Measurements from ENCODE around the gene DLGAP1.

Gene DLGAP1

GRCh38 chr18:4433717-4434116 lies 21.4 kb downstream of the DLGAP1 start:
- H3K9me3 ChIP-seq (ENCODE audit: control insufficient read depth in 1 of 2, low read length in 2 of 2), result no peaks in the 10 kb centered on the region
- H3K36me3 ChIP-seq (ENCODE audit: control insufficient read depth in 1 of 2, insufficient read depth in 2 of 2, low read length in 2 of 2), result no peaks in the 10 kb centered on the region

DNA sequence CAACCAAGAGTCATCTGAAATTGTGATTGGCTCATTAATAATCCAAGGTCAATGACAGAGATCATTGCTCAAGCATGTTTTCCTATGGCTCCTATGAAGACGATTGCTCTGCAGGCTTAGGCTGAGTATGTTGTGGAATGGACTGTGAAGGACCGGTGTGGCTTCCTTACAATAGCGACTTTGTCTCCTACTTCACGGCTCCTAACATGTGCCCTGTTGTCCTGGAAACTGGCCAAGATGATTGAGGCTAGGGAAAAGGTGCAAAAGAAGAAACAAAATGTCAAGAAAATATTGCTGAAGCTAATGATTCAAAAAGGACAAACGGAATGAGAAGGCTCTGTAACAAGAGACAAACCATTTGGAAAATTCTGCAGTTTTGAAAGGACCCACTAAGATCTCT lies 24.3 kb downstream of the DLGAP1 start:
- no peak overlapping the region for H3K4me3 ChIP-seq (ENCODE audit: low read depth in 1 of 2, low read length in 2 of 2)
- H3K27me3 ChIP-seq (ENCODE audit: low read depth, low read length), result no peaks in the 10 kb centered on the region
- no peaks in the 10 kb centered on the region for H3K4me1 ChIP-seq (ENCODE audit: control insufficient read depth in 1 of 2, insufficient read depth in 2 of 2, low read length in 2 of 2)
- H3K9me3 ChIP-seq (ENCODE audit: control insufficient read depth in 1 of 2, low read length in 2 of 2), result peaks cover 0 to 2% of the 10 kb centered on the region in 2 donors
- no peak overlapping the region for H3K27ac ChIP-seq (ENCODE audit: low read length)
- no peaks in the 10 kb centered on the region for H3K36me3 ChIP-seq (ENCODE audit: control insufficient read depth in 1 of 2, insufficient read depth in 2 of 2, low read length in 2 of 2)

More at GRCh38 chr18:4433717-4434116, 21.4 kb downstream of the DLGAP1 start:
- Histone ChIP-seq H3K27ac (ENCODE audit: low read length) (no peak overlapping the region), H3K4me1 (ENCODE audit: control insufficient read depth in 1 of 2, insufficient read depth in 2 of 2, low read length in 2 of 2) (no peaks in the 10 kb centered on the region), H3K4me3 (ENCODE audit: low read depth in 1 of 2, low read length in 2 of 2) (no peak overlapping the region), H3K27me3 (ENCODE audit: low read depth, low read length) (no peaks in the 10 kb centered on the region)

- Histone ChIP-seq H3K4me3 (ENCODE audit: low read depth in 1 of 2, low read length in 2 of 2) (no peak overlapping the region), H3K4me1 (ENCODE audit: control insufficient read depth in 1 of 2, insufficient read depth in 2 of 2, low read length in 2 of 2) (no peaks in the 10 kb centered on the region)
Observed at GRCh38 chr18:4417714-4418113, 37.4 kb downstream of the DLGAP1 start.

GRCh38 chr18:4416976-4417375 lies 38.1 kb downstream of the DLGAP1 start:
- no peaks in the 10 kb centered on the region for H3K9me3 ChIP-seq (ENCODE audit: control insufficient read depth in 1 of 2, low read length in 2 of 2)
- H3K4me3 ChIP-seq (ENCODE audit: low read depth in 1 of 2, low read length in 2 of 2), result no peak overlapping the region
- no peaks in the 10 kb centered on the region for H3K27me3 ChIP-seq (ENCODE audit: low read depth, low read length)
- H3K36me3 ChIP-seq (ENCODE audit: control insufficient read depth in 1 of 2, insufficient read depth in 2 of 2, low read length in 2 of 2), result no peaks in the 10 kb centered on the region
- no peak overlapping the region for H3K27ac ChIP-seq (ENCODE audit: low read length)
- H3K4me1 ChIP-seq (ENCODE audit: control insufficient read depth in 1 of 2, insufficient read depth in 2 of 2, low read length in 2 of 2), result no peaks in the 10 kb centered on the region

More at GRCh38 chr18:4417714-4418113, 37.4 kb downstream of the DLGAP1 start:
- no peaks in the 10 kb centered on the region for H3K36me3 ChIP-seq (ENCODE audit: control insufficient read depth in 1 of 2, insufficient read depth in 2 of 2, low read length in 2 of 2)
- H3K9me3 ChIP-seq (ENCODE audit: control insufficient read depth in 1 of 2, low read length in 2 of 2), result no peaks in the 10 kb centered on the region
- H3K27me3 ChIP-seq (ENCODE audit: low read depth, low read length), result no peaks in the 10 kb centered on the region
- H3K27ac ChIP-seq (ENCODE audit: low read length), result no peak overlapping the region

DNA sequence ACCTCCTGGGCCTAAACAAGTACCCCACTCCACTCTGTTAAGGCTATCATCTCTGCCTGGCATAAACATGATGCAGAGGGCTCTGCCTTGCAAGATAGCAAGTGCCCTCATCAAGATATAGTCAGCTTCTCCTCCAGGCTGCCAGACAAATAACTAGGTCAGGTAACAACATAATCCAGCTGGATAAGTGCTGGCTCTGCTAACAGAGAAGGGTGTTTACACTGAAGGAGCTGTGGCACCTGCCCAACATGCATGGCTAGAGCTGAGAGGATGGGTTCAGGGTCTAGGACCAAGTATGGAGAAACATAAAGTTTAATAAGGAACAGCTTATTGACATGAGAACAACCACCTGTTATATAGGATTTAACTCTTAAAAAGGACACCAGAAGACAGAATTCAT lies 42.8 kb downstream of the DLGAP1 start:
- H3K9me3 ChIP-seq (ENCODE audit: control insufficient read depth in 1 of 2, low read length in 2 of 2), result no peaks in the 10 kb centered on the region
- no peaks in the 10 kb centered on the region for H3K36me3 ChIP-seq (ENCODE audit: control insufficient read depth in 1 of 2, insufficient read depth in 2 of 2, low read length in 2 of 2)
- no peak overlapping the region for H3K27ac ChIP-seq (ENCODE audit: low read length)
- H3K27me3 ChIP-seq (ENCODE audit: low read depth, low read length), result no peaks in the 10 kb centered on the region
- H3K4me3 ChIP-seq (ENCODE audit: low read depth in 1 of 2, low read length in 2 of 2), result no peak overlapping the region
- no peaks in the 10 kb centered on the region for H3K4me1 ChIP-seq (ENCODE audit: control insufficient read depth in 1 of 2, insufficient read depth in 2 of 2, low read length in 2 of 2)

- Histone ChIP-seq H3K9me3 (ENCODE audit: control insufficient read depth in 1 of 2, low read length in 2 of 2) (no peaks in the 10 kb centered on the region), H3K27ac (ENCODE audit: low read length) (no peak overlapping the region), H3K4me3 (ENCODE audit: low read depth in 1 of 2, low read length in 2 of 2) (no peak overlapping the region), H3K27me3 (ENCODE audit: low read depth, low read length) (no peaks in the 10 kb centered on the region), H3K4me1 (ENCODE audit: control insufficient read depth in 1 of 2, insufficient read depth in 2 of 2, low read length in 2 of 2) (no peaks in the 10 kb centered on the region), H3K36me3 (ENCODE audit: control insufficient read depth in 1 of 2, insufficient read depth in 2 of 2, low read length in 2 of 2) (no peaks in the 10 kb centered on the region)
Observed at GRCh38 chr18:4406856-4407255, 48.3 kb downstream of the DLGAP1 start.

GRCh38 chr18:4405965-4406364 lies 49.1 kb downstream of the DLGAP1 start:
- H3K4me3 ChIP-seq (ENCODE audit: low read depth in 1 of 2, low read length in 2 of 2), result no peak overlapping the region
- H3K36me3 ChIP-seq (ENCODE audit: control insufficient read depth in 1 of 2, insufficient read depth in 2 of 2, low read length in 2 of 2), result no peaks in the 10 kb centered on the region
- H3K27ac ChIP-seq (ENCODE audit: low read length), result no peak overlapping the region
- no peaks in the 10 kb centered on the region for H3K9me3 ChIP-seq (ENCODE audit: control insufficient read depth in 1 of 2, low read length in 2 of 2)
- no peaks in the 10 kb centered on the region for H3K4me1 ChIP-seq (ENCODE audit: control insufficient read depth in 1 of 2, insufficient read depth in 2 of 2, low read length in 2 of 2)
- no peaks in the 10 kb centered on the region for H3K27me3 ChIP-seq (ENCODE audit: low read depth, low read length)

DNA sequence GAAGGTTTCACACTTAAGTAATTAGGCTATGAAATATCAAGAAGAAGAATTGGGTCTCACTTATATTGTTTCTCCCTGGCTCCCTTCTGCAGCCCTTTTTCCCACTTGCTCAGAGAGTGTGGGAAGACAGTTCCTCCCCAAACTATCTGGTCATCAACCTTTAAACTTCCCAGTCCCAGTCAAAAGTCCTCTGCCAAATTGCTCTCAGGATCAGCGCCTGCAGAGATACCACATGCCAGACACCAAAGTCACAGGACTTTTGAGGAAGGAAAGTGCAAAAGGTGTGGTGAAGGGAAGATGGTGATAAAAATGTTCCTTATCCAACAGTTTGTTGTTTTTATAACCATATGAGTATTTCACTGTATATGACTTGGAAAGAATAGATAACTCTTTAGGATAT lies 51.3 kb downstream of the DLGAP1 start:
- Histone ChIP-seq H3K27ac (ENCODE audit: low read length) (no peak overlapping the region), H3K27me3 (ENCODE audit: low read depth, low read length) (no peaks in the 10 kb centered on the region), H3K36me3 (ENCODE audit: control insufficient read depth in 1 of 2, insufficient read depth in 2 of 2, low read length in 2 of 2) (no peaks in the 10 kb centered on the region), H3K4me1 (ENCODE audit: control insufficient read depth in 1 of 2, insufficient read depth in 2 of 2, low read length in 2 of 2) (no peaks in the 10 kb centered on the region), H3K4me3 (ENCODE audit: low read depth in 1 of 2, low read length in 2 of 2) (no peak overlapping the region), H3K9me3 (ENCODE audit: control insufficient read depth in 1 of 2, low read length in 2 of 2) (no peaks in the 10 kb centered on the region)

- no peaks in the 10 kb centered on the region for H3K9me3 ChIP-seq (ENCODE audit: control insufficient read depth in 1 of 2, low read length in 2 of 2)
- H3K27me3 ChIP-seq (ENCODE audit: low read depth, low read length), result no peaks in the 10 kb centered on the region
- no peaks in the 10 kb centered on the region for H3K4me1 ChIP-seq (ENCODE audit: control insufficient read depth in 1 of 2, insufficient read depth in 2 of 2, low read length in 2 of 2)
- H3K27ac ChIP-seq (ENCODE audit: low read length), result no peak overlapping the region
- H3K36me3 ChIP-seq (ENCODE audit: control insufficient read depth in 1 of 2, insufficient read depth in 2 of 2, low read length in 2 of 2), result no peaks in the 10 kb centered on the region
- no peak overlapping the region for H3K4me3 ChIP-seq (ENCODE audit: low read depth in 1 of 2, low read length in 2 of 2)
Observed at GRCh38 chr18:4400911-4401310, 54.2 kb downstream of the DLGAP1 start.

- Histone ChIP-seq H3K4me3 (ENCODE audit: low read depth in 1 of 2, low read length in 2 of 2) (no peak overlapping the region), H3K9me3 (ENCODE audit: control insufficient read depth in 1 of 2, low read length in 2 of 2) (no peaks in the 10 kb centered on the region), H3K27ac (ENCODE audit: low read length) (no peak overlapping the region), H3K36me3 (ENCODE audit: control insufficient read depth in 1 of 2, insufficient read depth in 2 of 2, low read length in 2 of 2) (no peaks in the 10 kb centered on the region), H3K27me3 (ENCODE audit: low read depth, low read length) (no peaks in the 10 kb centered on the region), H3K4me1 (ENCODE audit: control insufficient read depth in 1 of 2, insufficient read depth in 2 of 2, low read length in 2 of 2) (no peaks in the 10 kb centered on the region)
Observed at GRCh38 chr18:4399929-4400328, 55.2 kb downstream of the DLGAP1 start.

DNA sequence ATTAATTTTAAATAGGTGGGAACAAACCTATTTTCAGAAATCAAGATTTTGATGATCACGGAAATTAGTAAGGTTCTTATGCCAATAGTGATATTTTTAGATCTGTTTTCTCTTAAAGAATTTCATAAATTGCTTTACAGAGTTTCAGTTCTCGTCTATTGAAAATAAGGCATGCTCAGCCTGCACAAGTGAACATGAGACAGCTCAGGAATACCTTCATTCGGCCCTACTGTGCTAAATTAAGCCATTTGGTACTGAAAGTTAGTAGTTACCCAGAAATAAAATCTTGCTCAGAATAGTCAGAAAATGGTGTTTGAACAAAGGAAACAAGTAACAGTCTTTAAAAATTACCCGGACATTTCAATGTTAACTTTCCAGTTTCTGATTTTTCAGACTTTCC lies 60.4 kb downstream of the DLGAP1 start:
- H3K4me3 ChIP-seq (ENCODE audit: low read depth in 1 of 2, low read length in 2 of 2), result no peak overlapping the region
- H3K4me1 ChIP-seq (ENCODE audit: control insufficient read depth in 1 of 2, insufficient read depth in 2 of 2, low read length in 2 of 2), result no peaks in the 10 kb centered on the region
- H3K36me3 ChIP-seq (ENCODE audit: control insufficient read depth in 1 of 2, insufficient read depth in 2 of 2, low read length in 2 of 2), result no peaks in the 10 kb centered on the region
- no peaks in the 10 kb centered on the region for H3K27me3 ChIP-seq (ENCODE audit: low read depth, low read length)
- H3K9me3 ChIP-seq (ENCODE audit: control insufficient read depth in 1 of 2, low read length in 2 of 2), result no peaks in the 10 kb centered on the region
- no peak overlapping the region for H3K27ac ChIP-seq (ENCODE audit: low read length)

DNA sequence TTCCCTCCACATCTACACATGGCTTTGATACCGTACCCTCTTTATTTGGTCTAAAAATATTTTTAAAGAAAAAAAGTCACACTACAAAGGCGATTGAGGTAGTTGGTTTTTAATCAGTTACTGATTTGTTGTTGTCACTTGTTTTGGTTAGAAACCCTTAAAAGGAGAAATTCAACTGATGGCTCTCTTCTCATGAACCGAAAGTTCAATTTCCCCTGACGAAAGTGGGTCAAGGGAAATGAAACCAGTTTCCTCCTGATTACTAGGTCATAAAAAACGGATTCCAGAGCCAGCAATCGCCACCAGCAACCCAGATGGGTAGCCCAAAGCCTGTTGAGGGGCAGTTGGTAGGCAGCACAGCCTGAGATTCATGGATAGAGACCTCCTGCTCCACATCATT lies 63.2 kb downstream of the DLGAP1 start:
- Histone ChIP-seq H3K27me3 (ENCODE audit: low read depth, low read length) (no peaks in the 10 kb centered on the region), H3K4me1 (ENCODE audit: control insufficient read depth in 1 of 2, insufficient read depth in 2 of 2, low read length in 2 of 2) (no peaks in the 10 kb centered on the region), H3K27ac (ENCODE audit: low read length) (no peak overlapping the region), H3K9me3 (ENCODE audit: control insufficient read depth in 1 of 2, low read length in 2 of 2) (no peaks in the 10 kb centered on the region), H3K36me3 (ENCODE audit: control insufficient read depth in 1 of 2, insufficient read depth in 2 of 2, low read length in 2 of 2) (no peaks in the 10 kb centered on the region), H3K4me3 (ENCODE audit: low read depth in 1 of 2, low read length in 2 of 2) (no peak overlapping the region)

Measured in muscle layer of duodenum (tissue), 2 donors.